ENCODE measurements around the gene CNPY1.

GRCh38 chr7:155576416-155576815, 30.1 kb upstream of the CNPY1 start:
- TF ChIP-seq GATA2 (IDR thresholded peaks at IDR 0.05; ENCODE audit: low read depth, low read length) = no peak
- no peak for TF ChIP-seq GATA3 (IDR thresholded peaks at IDR 0.05; ENCODE audit: low read depth, low read length)
